Activated effector memory CD4-positive, alpha-beta T cell treated with anti-CD3 and anti-CD28 coated beads, Interleukin-2, amount 50 U/mL, for 16 hours (primary cell): ENCODE data around the gene FOXO6.

Source experiments
- DNase-seq: peaks from one replicate; pipeline ENCODE4 v3.0.0-alpha.2; 2020

The FOXO6 gene

DNA sequence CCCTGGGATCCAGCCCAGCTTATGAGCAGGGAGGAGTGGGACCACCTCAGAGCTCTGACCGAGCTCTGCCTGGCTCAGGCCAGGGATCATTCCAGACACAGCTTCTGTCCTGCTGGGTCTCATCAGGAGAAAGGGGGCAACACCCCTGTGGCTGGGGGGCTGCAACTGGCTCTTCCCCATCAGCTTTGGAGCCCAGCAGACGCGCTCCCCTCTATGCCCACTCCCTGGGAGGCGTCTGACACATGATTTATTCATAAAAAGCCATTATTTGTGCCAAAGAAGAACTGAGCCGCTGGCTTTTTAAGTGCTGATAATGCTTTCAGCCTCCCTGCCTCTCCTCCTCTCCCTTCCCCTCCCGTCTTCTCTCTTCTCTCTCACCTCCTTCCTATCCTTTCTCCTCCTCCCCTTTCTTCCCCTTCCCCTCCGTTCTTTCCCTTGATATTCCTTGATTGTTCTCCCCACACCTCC lies 25.0 kb downstream of the FOXO6 start:
- DNase-seq: no peak

DNA sequence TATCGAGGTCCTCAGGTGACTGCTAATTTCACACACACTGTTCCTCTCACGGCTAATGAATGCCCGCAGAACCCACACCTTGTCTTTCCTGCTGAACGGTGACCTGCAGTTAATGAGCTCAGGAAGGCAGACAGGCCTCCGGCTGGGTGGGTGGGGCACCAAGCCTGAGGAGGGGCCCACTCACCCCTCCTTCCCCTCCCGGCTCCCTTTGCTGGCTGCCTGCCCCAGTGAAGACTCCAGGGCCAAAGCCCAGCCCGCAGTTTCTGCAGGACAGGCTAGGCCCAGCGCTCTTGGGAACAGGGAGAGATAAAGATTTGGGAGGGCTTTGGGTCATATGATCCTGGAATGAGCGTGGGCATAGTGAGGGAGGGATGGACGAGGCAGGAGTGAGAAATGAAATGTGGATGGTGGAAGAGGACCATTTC lies 26.4 kb downstream of the FOXO6 start:
- no peak for DNase-seq

DNA sequence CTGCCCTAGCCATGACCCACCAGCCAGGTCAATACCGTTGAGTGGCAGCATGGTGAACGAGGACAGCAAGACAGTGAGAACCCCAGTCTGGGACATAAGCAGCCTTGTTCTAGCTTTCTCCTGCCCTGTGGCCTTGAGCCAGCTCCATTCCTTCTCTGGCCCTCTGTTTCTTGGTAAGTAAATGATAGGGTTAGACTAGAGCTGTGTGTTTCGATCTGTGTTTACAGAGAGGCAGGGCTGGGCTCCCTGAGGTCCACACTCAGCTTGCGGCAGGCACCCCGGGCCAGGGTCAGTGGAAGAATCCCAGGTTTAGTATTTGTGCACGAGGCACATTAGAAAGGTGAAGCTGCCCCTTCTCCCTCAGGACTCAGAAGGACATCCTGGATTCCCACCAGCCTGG lies 27.3 kb downstream of the FOXO6 start:
- no peak for DNase-seq

DNA sequence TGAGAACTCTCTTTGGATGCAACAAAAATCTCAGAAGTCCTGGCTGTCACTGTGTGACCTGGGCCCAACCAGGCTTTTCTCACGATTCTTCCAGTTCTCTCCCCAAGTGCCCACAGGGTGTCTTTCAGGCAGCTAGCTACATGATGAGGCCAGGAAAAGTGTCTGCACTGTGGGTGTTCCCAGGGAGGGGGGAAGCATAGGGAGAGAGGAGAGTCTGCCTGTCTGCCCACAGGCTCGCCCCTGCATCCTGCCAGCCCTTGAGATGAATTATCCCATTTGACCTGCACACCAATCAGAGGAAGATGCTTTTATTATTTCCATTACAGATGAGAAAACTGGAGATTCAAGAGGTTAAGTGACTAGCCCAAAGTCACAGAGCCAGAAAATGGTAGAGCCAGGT lies 27.8 kb downstream of the FOXO6 start:
- DNase-seq: no peak

DNA sequence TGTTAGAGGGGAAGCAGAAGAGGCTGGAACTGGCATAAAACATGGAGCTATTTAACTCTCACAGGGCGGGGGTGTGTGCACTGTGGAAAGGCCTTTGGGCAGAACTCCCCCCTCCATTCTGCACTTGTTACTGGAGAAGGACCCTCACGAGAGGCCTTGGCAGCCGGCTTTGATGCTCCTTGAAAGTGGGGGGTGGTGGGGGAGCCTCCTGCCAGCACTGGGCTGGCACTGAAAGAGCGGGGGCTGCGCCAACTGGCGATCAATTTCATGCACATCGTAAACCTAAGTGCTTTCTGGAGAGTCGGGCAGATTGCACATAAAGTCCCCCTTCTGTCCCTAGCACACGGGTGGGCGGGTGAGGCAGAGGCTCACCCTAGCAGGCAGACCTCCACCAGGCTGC lies 28.9 kb downstream of the FOXO6 start:
- no peak for DNase-seq

DNA sequence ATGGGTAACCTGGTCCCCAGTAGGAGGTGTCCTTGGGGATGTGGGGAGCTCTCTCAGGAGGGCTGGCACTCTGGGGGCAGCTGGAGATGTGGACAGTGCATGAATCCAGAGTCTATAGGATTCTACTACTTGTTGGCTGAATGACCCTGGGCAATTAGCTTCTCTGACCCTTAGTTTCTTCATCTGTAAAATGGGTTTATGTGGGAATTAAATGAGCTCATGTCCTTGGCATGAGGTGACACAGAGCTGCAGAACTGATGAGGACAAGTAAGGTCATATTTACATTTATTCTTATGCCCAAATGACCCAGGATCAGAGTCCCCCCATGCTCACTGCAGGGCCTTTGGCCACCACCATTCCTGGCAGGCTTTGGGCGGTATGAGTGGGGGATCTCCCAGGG lies 29.3 kb downstream of the FOXO6 start:
- DNase-seq: no peak

DNA sequence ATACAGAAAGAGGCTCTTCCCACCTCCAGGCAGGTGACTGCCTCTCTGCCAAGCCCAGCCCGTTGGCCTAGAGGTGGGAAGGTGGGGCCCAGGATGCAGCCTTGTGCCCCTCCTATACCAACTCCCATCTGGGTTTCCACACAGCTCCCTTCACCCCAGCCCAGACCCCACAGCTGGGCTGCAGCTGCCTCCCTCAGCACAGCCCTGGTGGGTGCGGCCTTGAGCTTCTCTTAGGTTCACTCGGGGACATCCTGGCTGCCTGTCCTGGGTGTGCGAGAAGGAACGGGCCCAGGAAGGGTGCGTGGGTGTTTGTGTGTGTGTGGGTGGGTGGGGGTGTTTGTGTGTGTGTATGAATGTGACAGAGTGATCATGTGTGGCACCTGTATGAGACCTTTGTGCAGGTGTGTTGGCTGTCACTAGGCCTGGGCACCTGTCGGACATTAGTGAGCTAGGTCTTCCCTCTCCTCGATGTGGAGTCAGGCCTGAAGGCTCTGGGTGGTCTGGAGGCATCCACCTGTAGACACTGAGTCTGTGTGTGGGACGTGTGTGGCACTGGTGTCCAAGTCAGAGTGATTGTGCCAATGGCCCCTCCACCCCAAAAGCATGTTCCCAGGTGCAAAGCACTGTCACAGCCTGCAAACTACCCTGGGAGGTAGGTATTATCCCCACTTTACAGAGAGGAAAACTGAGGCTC lies 30.7 kb downstream of the FOXO6 start:
- no peak for DNase-seq

DNA sequence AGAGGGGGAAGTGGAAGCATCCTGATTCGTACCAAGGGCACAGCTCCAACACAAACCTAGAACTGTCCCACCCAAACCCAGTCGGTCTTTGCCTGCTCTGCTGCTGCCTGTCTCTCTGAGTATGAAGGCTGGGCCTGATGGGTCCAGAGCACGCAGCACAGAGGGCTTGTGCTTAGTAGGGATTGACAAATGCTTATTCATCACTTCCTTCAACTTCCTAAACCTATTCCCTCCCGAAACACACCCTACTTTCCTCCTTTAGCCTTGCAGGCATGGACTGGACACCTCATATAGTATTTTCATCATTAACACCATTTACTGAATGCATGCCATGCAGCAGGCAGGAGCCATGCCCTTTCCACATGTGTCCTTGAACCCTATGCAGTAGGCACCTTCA lies 31.3 kb downstream of the FOXO6 start:
- DNase-seq: no peak

DNA sequence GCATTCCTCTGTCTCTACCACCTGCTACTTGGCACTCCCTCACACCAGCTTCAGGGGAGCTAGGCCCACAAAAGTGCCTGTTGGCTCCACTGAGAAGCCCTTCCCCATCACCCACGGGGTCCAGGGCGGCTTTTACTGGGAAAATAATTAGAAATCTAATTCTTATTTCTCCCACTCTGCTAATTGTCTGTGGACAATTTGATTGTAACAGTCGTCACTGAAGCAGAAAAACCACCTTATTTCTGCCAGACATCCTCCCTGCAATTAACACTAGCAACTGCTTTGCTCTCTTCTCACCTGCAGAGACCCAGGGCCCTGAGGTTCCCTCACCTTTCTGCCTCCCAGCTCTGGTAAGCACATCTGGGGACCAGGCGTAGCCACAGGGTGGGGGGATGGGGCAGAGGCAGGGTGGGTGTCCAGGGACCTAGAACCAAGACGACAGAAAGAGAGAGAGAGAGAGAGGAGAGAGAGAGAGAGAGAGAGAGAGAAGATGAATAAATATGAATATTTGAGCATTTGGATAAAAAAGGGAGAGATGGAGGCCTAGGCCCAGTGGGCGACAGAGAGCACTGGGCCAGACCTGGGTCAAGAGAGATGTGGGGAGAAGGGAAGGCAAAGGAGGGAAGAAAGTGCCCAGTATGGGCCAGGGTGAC lies 32.6 kb downstream of the FOXO6 start:
- DNase-seq: no peak

DNA sequence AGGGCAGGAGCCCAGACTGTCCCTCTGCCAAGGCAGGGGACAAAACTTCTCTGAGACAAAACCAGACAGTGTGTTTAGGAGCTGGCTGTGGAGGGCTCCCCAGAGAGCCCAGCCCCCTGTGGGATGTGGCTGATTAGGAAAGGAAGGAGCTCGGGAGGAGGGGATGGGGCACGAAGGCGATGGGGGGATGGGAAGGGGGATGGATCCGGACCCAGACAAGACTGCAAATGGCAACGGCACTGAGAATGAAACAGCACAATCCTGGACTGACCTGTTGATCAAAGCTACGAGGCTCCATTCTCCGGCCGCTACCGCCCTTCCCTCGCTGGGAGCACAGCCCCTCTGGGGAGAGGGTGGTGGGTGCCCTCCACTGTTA lies 33.1 kb downstream of the FOXO6 start:
- no peak for DNase-seq

DNA sequence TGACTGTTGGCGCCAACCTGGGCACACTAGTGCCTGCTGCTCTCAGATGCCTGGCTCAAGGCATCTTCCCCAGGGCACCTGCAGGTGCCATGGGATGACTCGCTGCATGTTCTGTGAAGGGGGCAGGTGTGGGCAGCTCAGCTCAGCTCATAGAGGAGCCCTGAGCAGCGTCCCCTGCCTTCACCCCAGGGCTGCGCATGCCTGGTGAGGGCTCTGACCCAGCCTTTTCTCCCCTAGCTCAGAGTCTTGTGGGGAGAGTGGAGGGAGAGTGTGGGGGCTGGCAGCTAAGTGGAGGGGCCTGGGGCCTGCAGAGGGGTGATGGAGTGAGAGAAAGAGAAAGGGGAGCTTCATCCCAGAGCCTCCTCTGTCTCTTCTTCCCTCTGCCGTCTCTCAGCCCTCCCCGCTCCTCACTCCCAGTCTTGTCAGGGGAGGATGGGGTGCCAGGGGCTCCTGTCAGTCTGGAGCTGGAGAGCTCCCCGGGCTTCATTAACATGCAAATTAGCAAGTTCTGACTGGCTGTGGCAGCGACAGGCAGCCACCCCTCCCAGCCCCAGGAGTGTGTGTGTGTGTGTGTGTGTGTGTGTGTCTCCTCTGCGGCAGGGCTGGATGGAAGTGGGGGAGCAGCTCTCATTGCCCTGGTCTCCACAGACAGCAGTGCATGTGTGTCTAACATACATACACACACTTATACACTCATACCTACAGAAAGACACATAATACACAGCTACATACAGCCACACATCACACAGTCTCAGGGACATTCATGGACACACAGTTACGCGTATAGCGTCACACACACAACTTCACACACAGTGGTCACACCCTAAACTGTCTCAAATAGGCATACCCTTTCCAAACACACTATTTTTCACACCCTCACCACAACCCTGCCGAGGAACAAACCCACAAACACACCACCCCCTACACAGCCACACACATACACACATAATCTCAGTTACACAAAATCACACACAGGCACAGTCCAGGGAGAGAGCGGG lies 34.0 kb downstream of the FOXO6 start:
- DNase-seq: no peak

DNA sequence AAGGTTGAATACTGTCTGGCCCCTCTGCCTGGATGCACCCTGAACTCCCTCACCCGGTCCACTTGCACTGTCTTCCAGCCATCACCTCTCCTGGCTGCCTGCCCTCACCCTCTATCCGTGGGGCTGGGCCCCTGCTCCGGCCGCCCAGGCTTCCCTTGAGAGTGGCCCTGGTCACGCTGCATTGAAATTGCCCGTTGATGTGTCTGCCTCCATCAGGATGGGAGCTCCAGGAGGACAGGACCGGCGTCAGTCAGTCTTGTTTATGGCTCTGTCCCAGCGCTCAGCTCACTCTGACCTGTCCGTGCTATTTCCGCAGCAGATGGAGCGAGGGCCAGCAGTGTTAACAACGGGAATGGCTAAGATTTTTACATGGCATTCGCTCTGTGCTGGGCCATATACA lies 34.9 kb downstream of the FOXO6 start:
- DNase-seq: no peak

DNA sequence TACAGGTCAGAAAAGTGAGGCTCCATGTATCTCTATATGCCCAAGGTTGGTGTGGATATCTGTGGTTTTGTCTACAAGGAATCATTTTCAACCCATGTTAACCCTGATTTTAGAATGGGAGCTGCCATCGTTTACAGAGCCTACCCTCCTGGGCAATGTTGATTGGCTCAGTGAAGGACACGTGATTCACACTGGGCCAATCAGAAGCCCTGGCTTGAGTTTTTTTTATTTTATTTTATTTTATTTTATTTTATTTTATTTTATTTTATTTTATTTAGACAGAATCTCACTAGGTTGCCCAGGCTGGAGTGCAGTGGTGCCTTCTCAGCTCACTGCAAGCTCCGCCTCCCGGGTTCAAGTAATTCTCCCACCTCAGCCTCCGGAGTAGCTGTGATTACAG lies 35.8 kb downstream of the FOXO6 start:
- DNase-seq: no peak

DNA sequence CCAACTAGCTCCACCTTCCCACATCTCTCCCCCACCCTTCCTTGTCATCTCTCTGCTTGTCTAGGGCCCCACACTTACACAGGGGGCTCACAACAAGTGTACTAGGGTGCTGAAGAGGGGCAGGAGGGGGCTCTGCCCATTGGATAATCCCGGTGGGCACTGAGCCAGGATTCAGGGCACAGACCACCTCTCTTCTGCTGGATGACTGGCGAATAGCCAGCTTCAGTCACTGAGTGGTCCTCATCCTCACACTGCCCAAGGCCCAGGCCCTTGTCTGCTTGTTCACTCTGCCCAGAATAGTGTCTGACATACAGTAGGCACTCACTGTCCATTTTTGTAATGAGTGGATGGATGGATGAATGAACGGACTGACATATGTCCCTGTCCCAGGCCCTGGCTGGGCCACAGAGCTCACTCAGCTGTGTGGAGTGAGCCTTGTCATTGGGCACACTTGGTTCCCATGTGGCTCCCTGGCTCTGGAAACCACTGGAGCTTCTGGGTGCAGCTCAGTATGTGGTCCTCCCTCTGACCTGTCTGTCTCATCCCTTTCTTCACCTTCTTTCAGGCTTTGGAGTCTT lies 36.6 kb downstream of the FOXO6 start:
- DNase-seq: no peak

DNA sequence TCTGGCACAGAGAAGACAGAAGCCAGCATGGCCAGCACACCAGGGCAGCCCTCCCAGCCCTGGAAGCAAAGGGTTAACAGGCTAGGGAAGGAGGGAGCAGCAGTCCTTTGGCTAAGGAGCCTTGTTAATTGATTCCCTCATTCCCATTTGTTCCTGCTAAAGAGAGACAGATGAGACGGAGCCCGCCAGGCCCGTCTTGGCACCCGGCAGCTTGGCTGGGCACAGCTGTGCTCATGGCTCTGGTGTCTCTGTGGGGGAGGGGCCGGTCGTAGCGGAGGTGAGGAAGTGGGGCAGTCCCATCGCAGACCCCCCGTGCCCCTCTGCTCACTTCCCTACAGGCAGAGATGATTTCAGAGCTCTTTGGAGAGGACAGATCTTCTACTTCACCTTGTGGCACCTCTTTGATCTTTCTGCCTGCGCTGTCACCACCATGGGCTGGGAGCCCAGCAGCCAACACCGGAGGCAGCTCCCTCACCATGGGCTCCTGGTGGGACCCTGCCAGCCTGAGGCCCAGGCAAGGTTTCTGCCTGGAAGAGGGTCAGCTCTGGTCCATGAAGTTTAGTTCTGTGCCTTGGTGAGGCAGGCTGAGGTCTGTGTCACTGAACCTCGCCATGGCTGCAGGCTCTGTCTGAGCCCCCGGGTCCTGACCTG lies 38.0 kb downstream of the FOXO6 start:
- DNase-seq: no peak

DNA sequence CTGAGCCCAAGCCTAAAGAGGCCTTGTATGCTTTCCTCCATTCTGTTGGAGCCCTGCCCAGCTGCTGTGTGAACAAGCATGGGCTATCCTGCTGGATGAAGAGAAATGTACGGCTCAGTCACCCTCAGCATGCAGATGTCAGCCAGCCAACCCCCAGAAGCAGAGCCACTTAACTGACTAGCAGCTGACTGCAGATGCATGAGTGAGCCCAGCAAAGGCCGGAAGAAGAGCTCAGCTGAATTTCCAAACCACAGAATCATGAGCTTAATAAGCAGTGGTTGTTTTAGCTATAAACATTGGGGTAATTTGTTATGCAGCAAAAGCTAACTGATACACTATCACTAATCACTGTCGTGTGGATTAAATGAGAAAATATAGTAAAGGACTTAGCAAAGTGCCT lies 39.0 kb downstream of the FOXO6 start:
- no peak for DNase-seq

DNA sequence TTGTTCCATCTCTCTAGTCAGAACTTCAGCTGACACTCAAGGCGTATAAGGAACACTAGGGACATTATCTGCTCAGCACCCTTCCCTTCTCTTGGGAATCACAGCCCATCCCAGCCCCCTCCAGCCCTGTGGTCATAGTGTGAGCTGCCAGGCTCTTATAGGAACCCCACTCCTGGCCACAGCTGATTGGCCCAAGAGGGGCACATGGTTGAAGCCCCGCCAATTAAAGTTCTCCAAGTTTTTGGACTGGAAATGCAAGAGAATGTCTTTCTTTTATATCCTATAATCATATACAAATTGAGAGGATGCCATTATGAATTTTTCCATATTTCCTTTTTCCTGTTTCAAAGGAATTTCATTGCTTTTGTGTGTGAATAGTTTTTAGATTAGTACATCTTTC lies 40.7 kb downstream of the FOXO6 start:
- DNase-seq: no peak

DNA sequence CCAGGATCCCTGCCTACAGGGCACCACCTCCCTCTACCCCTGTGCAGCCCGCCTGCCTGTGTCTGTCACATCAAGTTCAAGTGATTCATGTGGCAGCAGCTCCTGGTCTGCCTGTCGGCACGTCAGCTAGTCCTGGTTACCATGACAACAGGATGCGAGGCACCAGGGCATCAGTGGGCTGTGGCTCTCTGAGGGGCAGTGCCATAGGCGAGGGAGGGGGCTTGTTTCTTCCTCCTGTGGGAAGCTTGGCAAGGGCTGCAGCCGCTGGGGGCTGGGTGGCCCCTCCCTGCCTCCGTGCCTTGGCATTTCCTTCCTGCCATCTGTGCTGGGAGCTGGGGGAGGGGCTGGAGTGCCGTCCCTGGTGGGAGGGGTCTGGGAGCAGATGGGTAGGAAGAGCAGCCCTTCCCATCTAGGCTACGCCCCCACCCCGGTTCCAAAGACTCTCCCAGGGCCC lies 43.1 kb downstream of the FOXO6 start:
- no peak for DNase-seq

DNA sequence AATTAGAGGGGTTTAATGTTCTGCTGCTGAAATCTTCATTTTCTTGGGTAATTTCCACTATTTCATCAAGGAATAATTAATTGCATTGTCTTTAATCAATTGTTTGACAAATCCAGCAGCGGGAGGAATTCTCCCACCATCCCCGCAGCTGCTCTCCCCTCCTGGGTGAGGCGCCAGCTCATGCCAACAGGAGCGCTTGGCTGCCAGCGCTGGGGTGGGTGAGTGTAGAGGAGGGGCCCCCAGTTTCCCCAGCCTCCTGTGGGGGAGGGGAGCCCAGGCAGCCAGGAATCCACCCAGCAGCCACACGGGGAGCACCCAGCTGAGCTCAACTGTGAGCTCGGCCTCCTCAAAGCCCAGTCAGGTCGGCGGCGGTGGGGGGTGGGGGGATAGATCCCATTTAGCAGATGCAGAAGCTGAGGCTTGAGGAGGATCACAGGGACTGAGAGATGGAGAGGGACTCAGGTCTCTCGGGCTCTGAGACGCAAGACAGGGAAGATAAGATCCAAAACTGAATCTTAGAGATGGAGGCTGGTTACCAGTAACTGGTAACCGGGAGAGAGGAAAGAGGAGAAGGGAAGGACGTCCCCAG lies 46.5 kb downstream of the FOXO6 start:
- DNase-seq: no peak

DNA sequence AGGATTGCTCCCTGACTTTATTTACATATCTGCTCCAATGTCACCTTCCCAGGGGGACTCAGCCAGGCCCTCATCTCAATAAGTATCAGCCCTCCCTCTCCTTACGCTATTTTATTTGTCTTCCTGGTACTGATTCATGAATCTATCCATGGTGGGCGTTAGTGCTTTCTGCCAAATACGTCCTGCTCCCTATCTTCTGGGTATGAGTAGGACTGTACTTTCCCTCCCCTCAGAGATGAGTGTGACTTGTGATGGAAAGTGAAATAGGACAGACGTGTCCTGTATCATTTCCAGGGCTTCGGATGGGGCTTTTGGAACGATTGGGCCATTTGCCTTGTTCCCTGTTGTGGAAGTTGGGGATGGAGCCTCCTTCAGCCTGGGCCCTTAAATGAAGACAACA lies 47.5 kb downstream of the FOXO6 start:
- no peak for DNase-seq

DNA sequence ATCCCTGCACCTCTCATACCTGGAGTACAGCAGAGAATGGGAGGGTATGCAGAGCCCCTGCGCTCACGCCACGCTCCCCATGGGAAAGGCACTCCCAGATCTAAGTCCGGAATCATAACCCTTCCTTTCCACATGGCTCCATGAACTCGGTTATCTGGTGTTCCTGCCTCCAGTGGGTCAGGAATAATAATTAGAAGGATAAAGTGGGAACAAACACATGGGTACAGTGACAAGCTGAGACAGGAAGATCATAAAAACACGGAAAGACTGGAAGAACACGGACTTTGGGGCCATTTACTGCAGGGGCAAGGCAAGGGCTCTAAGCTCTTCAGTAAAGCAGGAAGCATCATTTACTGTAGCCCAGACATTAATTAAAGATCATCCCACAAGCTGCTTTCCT lies 48.6 kb downstream of the FOXO6 start:
- no peak for DNase-seq

DNA sequence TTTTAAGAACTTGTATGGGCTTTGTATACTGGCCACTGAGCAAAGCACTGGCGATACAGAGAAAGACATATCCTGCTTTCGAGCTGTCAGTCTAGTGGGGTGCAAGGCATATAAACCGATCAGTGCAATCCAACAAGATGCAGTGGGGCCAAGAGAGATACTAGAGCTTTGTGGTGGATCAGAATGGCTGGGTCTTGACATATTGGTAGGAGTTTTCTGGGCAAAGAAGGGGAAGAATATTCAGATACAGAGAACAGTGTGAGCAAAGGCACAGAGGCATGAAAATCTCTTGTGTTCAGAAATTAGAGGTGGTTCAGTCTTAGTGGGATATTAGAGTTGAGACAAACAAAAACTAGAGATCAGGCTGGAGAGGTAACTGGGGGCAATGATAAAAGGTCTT lies 49.2 kb downstream of the FOXO6 start:
- DNase-seq: no peak
